C4-2B (cell line): ENCODE results near the gene TPGS1.

Experiments used
- H3K27ac ChIP-seq: fragments of 450-650 bp; 2 replicates; pipeline ENCODE4 v1.5.1; 2017
- CTCF ChIP-seq: fragments of 450-650 bp; conservative IDR thresholded peaks from 2 replicates; pipeline ENCODE4 v1.5.1; 2017; ENCODE audit warnings: mild to moderate bottlenecking
- ZFX ChIP-seq: fragments of 450-650 bp; IDR thresholded peaks from 2 replicates; pipeline ENCODE4 v1.6.1; 2017

The TPGS1 gene

DNA sequence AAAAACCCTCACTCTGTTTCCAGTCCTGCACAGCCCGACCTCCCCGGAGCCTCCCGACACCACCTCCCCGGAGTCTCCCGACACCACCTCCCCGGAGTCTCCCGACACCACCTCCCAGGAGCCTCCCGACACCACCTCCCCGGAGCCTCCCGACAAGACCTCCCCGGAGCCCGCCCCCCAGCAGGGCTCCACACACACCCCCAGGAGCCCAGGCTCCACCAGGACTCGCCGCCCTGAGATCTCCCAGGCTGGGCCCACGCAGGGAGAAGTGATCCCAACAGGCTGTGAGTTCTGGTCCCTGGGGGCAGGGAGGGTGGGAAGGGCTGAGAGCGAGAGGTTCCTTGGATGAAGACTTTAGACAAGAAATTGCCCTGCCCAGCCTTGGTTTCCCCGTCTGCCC lies 5.7 kb upstream of the TPGS1 start:
- H3K27ac ChIP-seq, result no peak overlapping the region
- no peak for TF ChIP-seq ZFX
- no peak for TF ChIP-seq CTCF

DNA sequence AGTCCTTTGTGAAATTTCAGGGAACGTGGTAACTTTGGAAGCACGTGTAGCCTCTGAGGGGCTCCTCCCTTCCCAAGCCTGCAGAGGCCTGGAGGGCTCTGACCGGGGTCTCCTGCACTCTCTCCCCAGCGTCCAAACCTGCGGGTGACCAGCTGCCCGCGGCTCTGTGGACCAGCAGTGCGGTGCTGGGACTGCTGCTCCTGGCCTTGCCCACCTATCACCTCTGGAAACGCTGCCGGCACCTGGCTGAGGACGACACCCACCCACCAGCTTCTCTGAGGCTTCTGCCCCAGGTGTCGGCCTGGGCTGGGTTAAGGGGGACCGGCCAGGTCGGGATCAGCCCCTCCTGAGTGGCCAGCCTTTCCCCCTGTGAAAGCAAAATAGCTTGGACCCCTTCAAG lies 2.7 kb upstream of the TPGS1 start:
- no peak overlapping the region for H3K27ac ChIP-seq
- TF ChIP-seq ZFX (no peak), CTCF (no peak)

DNA sequence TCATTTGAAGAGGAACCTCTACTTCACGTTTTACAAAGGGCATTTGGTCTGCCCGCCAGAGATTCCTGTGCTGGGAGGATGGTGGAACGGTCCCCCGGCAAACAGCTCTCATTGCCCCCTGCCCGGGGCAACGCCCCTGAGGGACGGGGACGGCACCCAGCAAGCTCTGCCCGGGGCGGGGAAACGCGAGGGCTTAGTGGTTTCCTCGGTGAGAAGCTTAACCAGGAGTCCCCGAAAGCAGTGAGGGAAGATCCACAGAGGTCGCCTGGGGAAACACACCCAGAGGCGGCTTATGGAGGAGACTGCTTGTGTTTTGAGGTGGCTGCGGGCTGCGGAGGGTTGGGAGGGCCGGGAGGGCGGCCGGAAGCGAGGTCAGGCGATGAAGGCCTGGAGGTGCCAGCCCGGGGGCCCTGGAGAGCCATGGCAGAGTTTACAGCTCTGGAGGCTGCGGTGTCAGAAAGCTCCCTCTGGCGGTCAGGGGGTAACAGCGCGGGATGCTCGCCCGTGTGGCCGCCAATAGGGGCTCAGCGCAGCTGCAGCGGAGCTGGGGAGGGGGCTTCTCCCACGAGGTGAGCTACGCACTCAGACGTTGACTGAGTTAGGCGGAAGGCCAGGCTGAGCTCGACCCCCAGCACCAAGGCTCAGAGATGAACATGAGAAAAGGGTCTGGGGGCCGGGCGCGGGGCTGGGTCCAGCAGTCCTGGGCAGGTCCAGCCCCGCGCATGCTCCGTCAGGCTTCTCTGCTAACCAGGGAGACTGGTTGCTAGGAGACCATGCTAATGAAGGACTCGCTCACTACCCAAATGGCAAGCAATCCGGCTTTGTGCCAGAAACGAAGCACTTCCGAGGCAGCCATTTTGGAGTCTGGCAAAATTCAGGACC lies 652 bp upstream of the TPGS1 start:
- peak overlapping the region; percentile 93 for H3K27ac ChIP-seq
- TF ChIP-seq CTCF (peak; percentile 98), ZFX (no peak; the same call in 1 of the 2 replicates)

DNA sequence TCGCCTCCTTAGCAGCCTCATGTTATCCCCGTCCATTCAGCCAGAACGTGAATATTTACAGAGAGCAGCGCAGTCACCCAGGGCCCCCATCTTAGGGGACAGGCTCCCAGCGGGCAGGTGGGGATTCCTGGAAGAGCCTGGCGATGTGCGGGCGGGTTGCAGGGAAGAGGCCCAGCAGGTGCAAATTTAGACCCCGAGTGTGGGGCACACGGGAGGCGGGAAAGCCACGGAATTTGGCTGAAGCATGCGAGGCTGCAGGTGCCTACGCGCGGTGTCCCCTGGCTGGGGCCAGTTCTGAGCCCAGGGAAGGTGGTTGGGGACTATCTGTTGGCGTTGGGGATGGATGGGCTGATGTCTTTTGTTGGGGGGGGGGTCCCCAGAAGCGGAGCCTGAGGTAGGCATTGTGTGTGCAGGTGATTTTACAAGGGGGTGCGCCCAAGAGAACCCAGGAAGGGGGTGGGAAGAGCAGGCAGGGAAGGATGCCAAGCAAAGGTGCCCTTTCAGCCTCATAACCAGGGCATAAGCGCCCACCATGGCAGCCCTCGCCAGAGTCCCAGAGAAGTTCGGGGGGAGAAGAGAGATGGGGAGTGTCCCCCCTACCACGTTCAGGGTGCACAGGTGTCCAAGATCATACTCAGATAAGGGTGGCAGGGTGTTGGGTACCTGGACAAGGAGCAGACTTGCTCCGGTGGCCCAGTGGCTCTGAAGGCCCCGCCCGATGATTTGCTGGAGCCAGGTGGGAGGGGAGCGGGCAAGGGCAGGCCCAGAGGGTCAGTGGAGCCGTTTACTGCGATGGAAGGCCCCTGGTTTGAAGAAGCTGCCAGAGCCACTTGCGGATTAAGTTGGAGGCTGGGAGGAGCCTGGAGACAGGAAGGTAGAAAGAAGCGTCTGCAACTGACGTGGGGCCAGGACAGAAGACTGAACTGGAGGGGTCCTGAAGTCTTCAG lies 1.2 kb downstream of the TPGS1 start:
- TF ChIP-seq ZFX (no peak), CTCF (no peak)
- peak overlapping the region; percentile 93; the same call in 1 of the 2 replicates for H3K27ac ChIP-seq

DNA sequence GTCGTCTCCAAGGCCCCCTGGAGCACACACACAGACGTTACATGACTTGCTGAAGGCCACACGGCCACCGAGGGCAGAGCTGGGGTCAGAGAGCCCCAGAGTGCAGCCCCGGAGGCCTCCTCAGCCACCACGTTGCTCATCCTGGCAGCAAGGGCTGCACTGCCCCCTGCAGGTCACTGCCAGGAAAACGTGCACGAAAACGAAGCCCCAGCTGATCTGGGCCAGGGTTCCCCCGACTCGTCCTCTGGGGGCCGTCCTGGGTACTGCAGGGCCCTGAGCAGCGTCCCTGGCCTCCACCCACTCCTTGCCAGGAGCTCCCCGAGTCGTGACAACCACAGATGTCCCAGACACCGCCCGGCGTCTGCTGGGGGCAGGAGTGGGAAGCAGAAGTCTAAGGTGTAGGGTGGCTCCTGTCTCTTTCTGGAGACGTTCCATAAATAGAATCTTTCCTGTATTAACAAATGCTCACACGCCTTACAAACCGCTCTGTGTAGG lies 3.4 kb downstream of the TPGS1 start:
- TF ChIP-seq ZFX, result no peak
- TF ChIP-seq CTCF, result peak; percentile 96
- no peak overlapping the region for H3K27ac ChIP-seq

GRCh38 chr19:511101-511851 lies 4.0 kb downstream of the TPGS1 start:
- TF ChIP-seq CTCF, result no peak
- no peak for TF ChIP-seq ZFX
- H3K27ac ChIP-seq, result no peak overlapping the region
